NCI-H1105 treated with DMSO at 0.1 percent for 48 hours (cell line): ENCODE data around the gene LIN37.
"Not testable (repeated sequence)": the region's sequence is repeated elsewhere in the genome, so short reads cannot be mapped to it uniquely, and the experiment has no call there.

Source experiments
- DNase-seq: peaks from one replicate; lab custom pipeline; 2025; lab: John Stamatoyannopoulos, UW

Gene LIN37

GRCh38 chr19:35719402-35720162 is 28.8 kb upstream of the LIN37 start:
- DNase-seq: no peak

DNA sequence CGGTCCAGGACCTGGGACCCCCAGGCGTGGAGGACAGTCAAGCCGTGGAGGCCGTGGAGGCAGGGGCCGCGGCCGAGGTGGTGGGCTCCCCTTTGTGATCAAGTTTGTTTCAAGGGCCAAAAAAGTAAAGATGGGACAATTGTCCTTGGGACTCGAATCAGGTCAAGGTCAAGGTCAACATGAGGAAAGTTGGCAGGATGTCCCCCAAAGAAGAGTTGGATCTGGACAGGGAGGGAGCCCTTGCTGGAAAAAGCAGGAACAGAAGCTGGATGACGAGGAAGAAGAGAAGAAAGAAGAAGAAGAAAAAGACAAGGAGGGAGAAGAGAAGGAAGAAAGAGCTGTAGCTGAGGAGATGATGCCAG is 28.2 kb upstream of the LIN37 start:
- DNase-seq: no peak

- no peak for DNase-seq
Observed at GRCh38 chr19:35720648-35721047, 27.7 kb upstream of the LIN37 start.

- no peak for DNase-seq
Observed at GRCh38 chr19:35721374-35721773, 27.0 kb upstream of the LIN37 start.

DNA sequence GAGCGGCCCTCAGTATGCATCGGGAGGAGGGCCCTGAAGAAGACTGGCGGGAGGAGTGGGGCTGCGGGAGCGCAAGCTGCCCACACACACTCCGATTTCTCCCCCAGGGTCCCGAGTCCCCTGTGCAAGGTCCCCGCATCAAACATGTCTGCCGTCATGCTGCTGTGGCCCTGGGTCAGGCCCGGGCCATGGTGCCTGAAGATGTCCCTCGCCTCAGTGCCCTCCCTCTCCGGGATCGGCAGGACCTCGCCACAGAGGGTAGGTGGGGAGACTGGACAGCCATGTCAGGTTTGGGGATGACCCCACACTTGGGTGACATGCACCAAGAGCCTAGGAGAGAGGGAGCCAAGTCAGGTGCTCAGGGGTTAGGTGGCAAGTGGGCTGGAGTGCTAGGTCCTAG is 25.9 kb upstream of the LIN37 start:
- no peak for DNase-seq

DNA sequence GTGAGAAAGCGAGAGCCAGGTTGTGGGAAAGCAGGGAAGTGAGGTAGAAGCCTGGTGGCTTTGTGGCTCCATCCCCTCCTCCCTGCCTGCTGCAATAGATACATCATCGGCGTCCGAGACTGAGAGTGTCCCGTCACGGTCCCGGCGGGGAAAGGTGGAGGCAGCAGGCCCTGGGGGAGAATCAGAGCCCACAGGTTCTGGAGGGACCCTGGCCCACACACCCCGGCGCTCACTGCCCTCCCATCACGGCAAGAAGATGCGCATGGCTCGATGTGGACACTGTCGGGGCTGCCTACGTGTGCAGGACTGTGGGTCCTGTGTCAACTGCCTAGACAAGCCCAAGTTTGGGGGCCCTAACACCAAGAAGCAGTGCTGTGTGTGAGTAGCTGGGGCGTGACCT is 25.5 kb upstream of the LIN37 start:
- no peak for DNase-seq

DNA sequence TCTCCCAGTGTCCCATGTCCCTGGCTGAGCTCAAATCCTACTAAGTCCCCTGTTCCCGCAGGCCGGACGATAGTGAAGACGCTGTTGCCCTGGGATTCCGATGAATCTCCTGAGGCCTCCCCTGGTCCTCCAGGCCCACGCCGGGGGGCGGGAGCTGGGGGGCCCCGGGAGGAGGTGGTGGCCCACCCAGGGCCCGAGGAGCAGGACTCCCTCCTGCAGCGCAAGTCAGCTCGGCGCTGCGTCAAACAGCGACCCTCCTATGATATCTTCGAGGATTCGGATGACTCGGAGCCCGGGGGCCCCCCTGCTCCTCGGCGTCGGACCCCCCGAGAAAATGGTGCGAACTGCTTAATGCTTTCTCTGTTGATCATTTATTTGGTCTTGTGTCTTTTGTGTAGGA is 24.7 kb upstream of the LIN37 start:
- DNase-seq: no peak

GRCh38 chr19:35724132-35724531 is 24.2 kb upstream of the LIN37 start:
- not testable (repeated sequence) for DNase-seq

DNA sequence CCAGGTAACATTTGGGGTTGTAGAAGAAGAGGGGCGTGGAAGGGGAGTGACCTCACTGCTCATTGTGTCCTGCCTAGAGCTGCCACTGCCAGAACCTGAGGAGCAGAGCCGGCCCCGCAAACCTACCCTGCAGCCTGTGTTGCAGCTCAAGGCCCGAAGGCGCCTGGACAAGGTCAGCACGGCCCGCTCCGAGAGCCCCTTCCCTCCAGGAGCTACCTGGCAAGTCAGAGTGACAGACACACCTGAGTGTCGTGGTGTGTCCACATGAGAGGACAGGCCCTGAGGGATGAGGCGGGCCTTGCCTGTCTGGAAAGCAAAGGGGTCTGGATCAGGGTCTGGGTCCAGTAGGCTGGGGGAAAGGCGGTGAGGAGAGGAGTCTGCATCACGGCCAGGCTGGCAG is 23.8 kb upstream of the LIN37 start:
- no peak for DNase-seq

- no peak for DNase-seq
Observed at GRCh38 chr19:35725216-35725861, 23.0 kb upstream of the LIN37 start.

- no peak for DNase-seq
Observed at GRCh38 chr19:35727053-35727955, 21.1 kb upstream of the LIN37 start.

- no peak for DNase-seq
Observed at GRCh38 chr19:35727956-35728706, 20.2 kb upstream of the LIN37 start.

DNA sequence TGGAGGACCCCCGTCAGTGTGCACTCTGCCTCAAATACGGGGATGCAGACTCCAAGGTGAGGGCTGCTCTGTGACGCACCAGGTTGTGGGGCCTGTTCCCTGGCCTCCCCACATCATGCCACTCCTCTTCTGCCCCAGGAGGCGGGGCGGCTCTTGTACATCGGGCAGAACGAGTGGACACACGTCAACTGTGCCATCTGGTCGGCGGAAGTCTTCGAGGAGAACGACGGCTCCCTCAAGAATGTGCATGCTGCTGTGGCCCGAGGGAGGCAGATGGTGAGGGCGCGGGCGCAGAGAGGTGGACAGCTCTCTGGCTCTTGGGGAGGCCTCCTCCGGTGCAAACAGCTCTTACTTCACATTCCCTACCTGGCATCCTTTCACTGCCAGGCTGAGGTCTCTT is 19.4 kb upstream of the LIN37 start:
- DNase-seq: no peak

DNA sequence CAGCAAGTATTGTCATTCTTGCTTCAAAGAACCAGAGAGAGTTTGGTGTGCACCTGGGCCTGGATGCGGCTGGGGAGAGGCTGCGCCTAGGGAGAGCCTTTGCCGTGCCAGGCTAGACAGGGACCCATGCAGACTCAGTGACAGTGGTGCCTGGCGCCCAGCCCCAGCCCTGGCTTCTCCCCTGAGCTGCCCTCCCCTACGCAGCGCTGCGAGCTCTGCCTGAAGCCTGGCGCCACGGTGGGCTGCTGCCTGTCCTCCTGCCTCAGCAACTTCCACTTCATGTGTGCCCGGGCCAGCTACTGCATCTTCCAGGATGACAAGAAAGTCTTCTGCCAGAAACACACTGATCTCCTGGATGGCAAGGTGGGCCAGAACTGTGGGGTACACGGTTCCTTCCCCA is 18.6 kb upstream of the LIN37 start:
- no peak for DNase-seq

DNA sequence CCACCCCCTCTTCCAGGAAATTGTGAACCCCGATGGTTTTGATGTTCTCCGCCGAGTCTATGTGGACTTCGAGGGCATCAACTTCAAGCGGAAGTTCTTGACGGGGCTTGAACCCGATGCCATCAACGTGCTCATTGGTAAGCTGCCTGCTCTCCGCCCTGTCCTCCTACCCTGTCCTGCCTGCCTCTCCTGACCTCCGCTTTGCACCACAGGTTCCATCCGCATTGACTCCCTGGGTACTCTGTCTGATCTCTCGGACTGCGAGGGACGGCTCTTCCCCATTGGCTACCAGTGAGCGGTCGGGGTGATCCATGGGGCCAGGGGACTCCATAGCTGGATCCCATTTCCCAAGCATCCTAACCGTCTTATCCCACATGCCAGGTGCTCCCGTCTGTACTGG is 18.1 kb upstream of the LIN37 start:
- DNase-seq: no peak

DNA sequence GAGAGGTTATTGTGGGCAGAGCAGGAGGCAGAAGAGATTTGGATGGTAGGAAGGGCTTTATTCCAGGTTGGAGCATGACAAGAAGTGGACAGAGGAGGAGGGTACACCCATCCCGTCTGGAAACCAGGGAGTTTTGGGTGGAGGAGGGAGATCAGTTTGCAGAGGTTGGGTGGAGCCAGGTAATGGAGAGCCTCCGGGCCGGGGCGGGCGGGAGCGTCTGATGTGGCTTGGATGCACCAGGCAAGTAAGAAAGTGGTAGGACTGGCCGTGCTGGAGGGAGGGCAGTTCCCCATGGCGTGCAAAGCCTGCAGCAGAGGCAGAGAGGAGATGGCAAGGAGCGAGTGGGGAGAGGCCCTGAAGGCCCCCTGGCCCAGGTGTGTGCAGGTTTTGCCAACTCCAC is 17.0 kb upstream of the LIN37 start:
- no peak for DNase-seq

GRCh38 chr19:35731779-35732405 is 16.5 kb upstream of the LIN37 start:
- no peak for DNase-seq

DNA sequence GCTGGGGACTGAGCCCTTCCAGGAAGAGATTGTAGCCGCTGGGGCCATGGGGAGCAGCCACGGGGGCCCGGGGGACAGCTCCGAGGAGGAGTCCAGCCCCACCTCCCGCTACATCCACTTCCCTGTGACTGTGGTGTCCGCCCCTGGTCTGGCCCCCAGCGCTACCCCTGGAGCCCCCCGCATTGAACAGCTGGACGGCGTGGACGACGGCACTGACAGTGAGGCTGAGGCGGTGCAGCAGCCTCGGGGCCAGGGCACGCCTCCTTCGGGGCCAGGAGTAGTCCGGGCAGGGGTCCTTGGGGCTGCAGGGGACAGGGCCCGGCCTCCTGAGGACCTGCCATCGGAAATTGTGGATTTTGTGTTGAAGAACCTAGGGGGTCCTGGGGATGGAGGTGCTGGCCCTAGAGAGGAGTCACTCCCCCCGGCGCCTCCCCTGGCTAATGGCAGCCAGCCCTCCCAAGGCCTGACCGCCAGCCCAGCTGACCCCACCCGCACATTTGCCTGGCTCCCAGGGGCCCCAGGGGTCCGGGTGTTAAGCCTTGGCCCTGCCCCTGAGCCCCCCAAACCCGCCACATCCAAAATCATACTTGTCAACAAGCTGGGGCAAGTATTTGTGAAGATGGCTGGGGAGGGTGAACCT is 15.7 kb upstream of the LIN37 start:
- DNase-seq: no peak

DNA sequence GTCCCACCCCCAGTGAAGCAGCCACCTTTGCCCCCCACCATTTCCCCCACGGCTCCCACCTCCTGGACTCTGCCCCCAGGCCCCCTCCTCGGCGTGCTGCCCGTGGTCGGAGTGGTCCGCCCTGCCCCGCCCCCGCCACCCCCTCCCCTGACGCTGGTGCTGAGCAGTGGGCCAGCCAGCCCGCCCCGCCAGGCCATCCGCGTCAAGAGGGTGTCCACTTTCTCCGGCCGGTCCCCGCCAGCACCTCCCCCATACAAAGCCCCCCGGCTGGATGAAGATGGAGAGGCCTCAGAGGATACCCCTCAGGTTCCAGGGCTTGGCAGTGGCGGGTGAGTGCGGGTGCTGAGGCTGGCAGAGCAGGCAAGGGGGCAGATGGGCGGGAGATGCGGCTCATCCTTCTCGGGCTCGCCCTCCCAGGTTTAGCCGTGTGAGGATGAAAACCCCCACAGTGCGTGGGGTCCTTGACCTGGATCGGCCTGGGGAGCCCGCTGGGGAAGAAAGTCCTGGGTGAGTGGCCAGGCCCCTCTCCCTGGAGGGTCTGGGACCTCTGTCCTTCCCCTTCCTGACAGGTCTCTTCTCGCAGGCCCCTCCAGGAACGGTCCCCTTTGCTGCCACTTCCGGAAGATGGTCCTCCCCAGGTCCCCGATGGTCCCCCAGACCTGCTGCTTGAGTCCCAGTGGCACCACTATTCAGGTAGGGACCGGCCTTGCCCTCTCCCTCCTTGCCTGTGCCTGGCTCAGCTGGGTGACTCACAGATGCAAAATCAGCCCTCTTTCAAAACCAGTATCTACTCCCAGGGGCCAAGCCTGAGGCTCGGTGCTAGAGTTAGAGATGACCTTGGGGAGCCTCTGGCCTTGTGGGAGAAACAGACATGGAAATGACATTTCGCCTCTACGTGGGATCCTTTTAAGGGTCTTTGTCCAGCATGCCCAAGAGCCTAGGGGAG is 14.9 kb upstream of the LIN37 start:
- DNase-seq: no peak

- DNase-seq: no peak
Observed at GRCh38 chr19:35734273-35734672, 14.1 kb upstream of the LIN37 start.
